SK-MEL-5 (cell line): ENCODE data around the gene GPR171. TPM values are rescaled to one million over a fixed set of nuclear protein-coding genes. Genes with fewer than 3 reads are reported as not detected.

Experiments
- DNase-seq: peaks from one replicate; pipeline ENCODE4 v3.0.0-alpha.2; 2016; ENCODE audit warnings: low read depth, low spot score
- in situ Hi-C: cut with HindIII; loops from 2 replicates; pipeline ENCODE4 v1.10.0; 2016; ENCODE audit warnings: low sequenced_read_pairs, high pct_unique_total_duplicates, low pct_unique_long_range_greater_than_20kb
- small RNA-seq, 2 experiments: library from RNA; depleted of rRNA; stranded (forward); fragments of <200 nt; gene quantifications; one replicate each; pipeline ENCODE3, GENCODE V24; 2014
- total RNA-seq: library from RNA; depleted of rRNA; stranded (reverse); fragments of >200 nt; shearing (Covaris generic); gene quantifications from 2 replicates; pipeline ENCODE4 v1.2.3, GENCODE V29; 2014; rRNA removed

GPR171 gene
- total RNA-seq, 1 experiment from 2014 or later = not detected

- in situ Hi-C loops = no loop called here
- peak; percentile 9 for DNase-seq
Measured at GRCh38 chr3:151155409-151156128, 47.4 kb downstream of the GPR171 start.

- DNase-seq = no peak
- in situ Hi-C loops = no loop called here
Measured at GRCh38 chr3:151154566-151154965, 48.5 kb downstream of the GPR171 start.

GRCh38 chr3:151152455-151153079 lies 50.4 kb downstream of the GPR171 start:
- in situ Hi-C loops = no loop called here

More at GRCh38 chr3:151152455-151153079, 50.4 kb downstream of the GPR171 start:
- no peak for DNase-seq

Small RNAs within 50 kb of the gene (small RNA-seq; reads per million reads assigned to genes)
- gene RNA5SP145 = 0.23 to 51.1 reads per million in 2 experiments

Other genes starting within 250 kb of the GPR171 start
- not detected in 2 replicates for gene CLRN1, start 230.5 kb downstream of the GPR171 start, total RNA-seq
- gene MED12L, start 117.6 kb downstream of the GPR171 start, total RNA-seq = 0.72 and 0.92 TPM in 2 replicates
- not detected in 2 replicates for gene P2RY14, start 75.3 kb upstream of the GPR171 start, total RNA-seq
- gene GPR87, start 113.6 kb upstream of the GPR171 start, total RNA-seq = not detected in 2 replicates
- not detected in 2 replicates for gene P2RY13, start 126.3 kb upstream of the GPR171 start, total RNA-seq
- gene P2RY12, start 181.5 kb upstream of the GPR171 start, total RNA-seq = not detected in 2 replicates